Pancreas (tissue), 10 donors: ENCODE data around the gene TOX2. TPM values are rescaled to one million over a fixed set of nuclear protein-coding genes. Genes with fewer than 3 reads are reported as not detected.

Source experiments
- ATAC-seq, 4 donors: fragments of 200-7000 bp; cut with Tn5 transposase; one replicate each; pipeline versions ENCODE4 v1.8.0 to v1.9.1; 2020; ENCODE audit warnings: mild to moderate bottlenecking in 4 of 4, moderate library complexity in 4 of 4
- DNase-seq, 6 donors: peaks; one replicate each; pipeline ENCODE4 v3.0.0-alpha.2; 2020
- FAIRE-seq: peaks from 2 replicates; lab custom pipeline; 2012; peaks lifted over from hg19 to GRCh38; lab: Jason Lieb, UNC
- H3K27ac ChIP-seq, 4 donors: fragments of 200-600 bp; sonication (generic); 1 replicate in 3 of 4; 2 replicates in 1 of 4; pipeline versions ENCODE4 v1.5.0 to v1.8.0; 2020
- H3K27me3 ChIP-seq, 4 donors: fragments of 200-600 bp; one replicate each; pipeline ENCODE4 v1.8.0; 2021
- H3K36me3 ChIP-seq, 3 donors: fragments of 200-600 bp; sonication (generic) in 1 of 3; one replicate each; pipeline versions ENCODE4 v1.5.0 to v1.8.0; 2020 to 2021
- H3K4me1 ChIP-seq, 3 donors: fragments of 200-600 bp; one replicate each; pipeline ENCODE4 v1.8.0; 2021
- H3K4me3 ChIP-seq, 4 donors: fragments of 200-600 bp; sonication (generic) in 2 of 4; one replicate each; pipeline versions ENCODE4 v1.5.0 to v1.8.0; 2020 to 2021
- H3K9me3 ChIP-seq, 4 donors: fragments of 200-600 bp; one replicate each; pipeline ENCODE4 v1.8.0; 2021
- WGBS, 2 donors: extraction: QIAGEN DNeasy Blood & Tissue Kit; methylation state at CpG; one replicate each; pipeline ENCODE4 v1.1.7; 2013; 5-methylcytosine and 5-hydroxymethylcytosine counted together
- intact Hi-C, 3 donors: fragments of 100-400 bp; cut with DNase I; formaldehyde crosslinking; loops; one replicate each; pipeline versions ENCODE4 v1.11.1 to v1.14.2; 2022
- polyA plus RNA-seq, 2 donors: library from polyadenylated mRNA; stranded (reverse); fragments of 200-250 nt; gene quantifications; one replicate each; pipeline ENCODE4 v1.2.3, GENCODE V29; 2013
- total RNA-seq, 6 donors: library from RNA; stranded (reverse); fragmentation: NEBNext Ultra II Directional in 4 of 6; extraction: Animal tissue kit (Norgen Biotek cat#: 25700) in 4 of 6; gene quantifications; one replicate each; pipeline versions ENCODE4 v1.2.1 to v1.2.4, GENCODE V29; 2021 to 2023
- TF ChIP-seq, protein P1 (sequence below), 4 donors: fragments of 200-600 bp; sonication (generic) in 3 of 4; IDR thresholded peaks; one replicate each; pipeline versions ENCODE4 v1.5.0 to v1.8.0; 2021; ENCODE audit warnings: antibody characterized with exemption in 4 of 4
- donor health status: healthy with polysubstance abuse.
- donor health status: DM: no; HTN: no; CAD: no; lungs with moderate emphysema.
- donor health status: DM: no; HTN: no; CAD: no.
- donor health status: control.
- donor health status: control.
- donor health status: Bipolar disorder and iron deficiency.
- donor health status: DM: yes; HTN: yes; CAD: no.
- donor health status: DM: no; HTN: no; CAD: no.
- donor health status: DM: no; HTN: no; CAD: no.
- donor health status: DM: yes; HTN: yes; CAD: no.

TOX2 gene
- total and polyA plus RNA-seq, 8 donors = 0.24 to 2.3 (median 0.90) TPM

DNA sequence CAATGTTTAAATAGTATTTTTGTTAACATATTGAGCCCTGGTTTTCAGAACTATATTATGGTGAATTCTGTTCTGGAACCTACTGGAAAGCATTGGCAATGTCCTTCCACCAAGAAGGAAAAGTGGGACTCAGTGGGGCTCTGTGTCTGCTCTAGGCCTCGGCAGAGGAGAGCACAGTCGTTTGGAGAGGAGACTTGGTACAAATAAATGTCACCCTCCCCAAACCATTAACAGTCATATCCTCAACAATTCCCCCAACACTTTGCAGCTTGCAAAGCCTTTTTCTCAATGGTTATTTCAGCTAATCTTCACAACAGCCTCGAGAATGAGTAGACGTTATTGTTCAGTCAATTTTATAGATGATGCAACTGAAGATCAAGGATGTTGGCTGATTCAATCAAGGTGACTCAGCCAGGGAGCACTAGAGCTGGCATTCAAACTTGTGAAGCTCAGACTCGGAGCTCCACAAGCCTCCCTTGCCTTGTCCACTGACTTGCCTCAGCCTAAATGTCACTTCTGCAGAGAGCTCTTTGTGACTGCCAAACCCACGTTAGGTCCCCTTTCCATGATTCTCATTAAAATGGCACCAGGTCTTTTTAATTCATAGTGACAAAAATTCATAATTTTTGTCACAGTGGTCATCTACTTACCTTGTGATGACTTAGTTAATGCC is 60.6 kb downstream of the TOX2 start:
- TF ChIP-seq, protein P1, sequence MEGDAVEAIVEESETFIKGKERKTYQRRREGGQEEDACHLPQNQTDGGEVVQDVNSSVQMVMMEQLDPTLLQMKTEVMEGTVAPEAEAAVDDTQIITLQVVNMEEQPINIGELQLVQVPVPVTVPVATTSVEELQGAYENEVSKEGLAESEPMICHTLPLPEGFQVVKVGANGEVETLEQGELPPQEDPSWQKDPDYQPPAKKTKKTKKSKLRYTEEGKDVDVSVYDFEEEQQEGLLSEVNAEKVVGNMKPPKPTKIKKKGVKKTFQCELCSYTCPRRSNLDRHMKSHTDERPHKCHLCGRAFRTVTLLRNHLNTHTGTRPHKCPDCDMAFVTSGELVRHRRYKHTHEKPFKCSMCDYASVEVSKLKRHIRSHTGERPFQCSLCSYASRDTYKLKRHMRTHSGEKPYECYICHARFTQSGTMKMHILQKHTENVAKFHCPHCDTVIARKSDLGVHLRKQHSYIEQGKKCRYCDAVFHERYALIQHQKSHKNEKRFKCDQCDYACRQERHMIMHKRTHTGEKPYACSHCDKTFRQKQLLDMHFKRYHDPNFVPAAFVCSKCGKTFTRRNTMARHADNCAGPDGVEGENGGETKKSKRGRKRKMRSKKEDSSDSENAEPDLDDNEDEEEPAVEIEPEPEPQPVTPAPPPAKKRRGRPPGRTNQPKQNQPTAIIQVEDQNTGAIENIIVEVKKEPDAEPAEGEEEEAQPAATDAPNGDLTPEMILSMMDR (IDR thresholded peaks at IDR 0.05) = no peak
- Histone ChIP-seq H3K27me3 (peaks cover 0 to 11% (median 0%) of the 10 kb centered on the region in 4 donors), H3K4me1 (no peaks in the 10 kb centered on the region), H3K4me3 (no peak overlapping the region), H3K36me3 (no peaks in the 10 kb centered on the region), H3K9me3 (no peaks in the 10 kb centered on the region), H3K27ac (no peak overlapping the region)
- no peak for FAIRE-seq
- no peak for ATAC-seq
- intact Hi-C loops = no loop called here
- DNase-seq = no peak
- 51 to 59% methylated on average over 6 of the region's 6 CpGs for WGBS, 2 donors

DNA sequence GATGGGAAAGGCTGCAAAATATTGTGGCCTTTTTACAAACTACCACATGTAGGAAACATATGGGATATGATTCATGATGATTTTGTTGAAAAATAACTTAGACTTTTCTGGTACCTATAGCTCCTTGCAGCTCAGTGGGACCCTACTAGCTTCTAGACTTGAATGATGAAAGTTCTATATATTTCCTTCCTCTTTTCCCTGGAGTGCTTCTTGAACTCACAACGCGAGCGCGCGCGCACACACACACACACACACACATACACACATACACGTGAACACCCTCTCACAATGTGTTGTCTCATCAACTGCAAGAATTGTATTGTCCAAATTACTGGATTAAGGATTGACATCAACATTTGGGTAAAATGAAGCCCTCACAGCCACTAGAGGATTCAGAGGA is 61.9 kb downstream of the TOX2 start:
- Histone ChIP-seq H3K27me3 (peaks cover 0 to 11% (median 0%) of the 10 kb centered on the region in 4 donors), H3K27ac (no peak overlapping the region), H3K4me3 (no peak overlapping the region), H3K4me1 (no peaks in the 10 kb centered on the region), H3K36me3 (no peaks in the 10 kb centered on the region), H3K9me3 (no peaks in the 10 kb centered on the region)
- ATAC-seq (no peak), FAIRE-seq (no peak), DNase-seq (no peak)
- intact Hi-C loops = no loop called here
- TF ChIP-seq, protein P1 (IDR thresholded peaks at IDR 0.05) = no peak
- 85 to 89% methylated on average over 7 of the region's 7 CpGs for WGBS, 2 donors

GRCh38 chr20:43977252-43977651 is 62.6 kb downstream of the TOX2 start:
- Histone ChIP-seq H3K27me3 (peaks cover 0 to 11% (median 0%) of the 10 kb centered on the region in 4 donors), H3K9me3 (no peaks in the 10 kb centered on the region), H3K4me3 (no peak overlapping the region), H3K27ac (no peak overlapping the region), H3K36me3 (no peaks in the 10 kb centered on the region), H3K4me1 (no peaks in the 10 kb centered on the region)
- WGBS, 2 donors = 60 to 79% methylated on average over 8 of the region's 8 CpGs
- no peak for DNase-seq
- intact Hi-C loops = no loop called here
- TF ChIP-seq, protein P1 (IDR thresholded peaks at IDR 0.05) = no peak
- ATAC-seq = no peak
- FAIRE-seq = no peak

DNA sequence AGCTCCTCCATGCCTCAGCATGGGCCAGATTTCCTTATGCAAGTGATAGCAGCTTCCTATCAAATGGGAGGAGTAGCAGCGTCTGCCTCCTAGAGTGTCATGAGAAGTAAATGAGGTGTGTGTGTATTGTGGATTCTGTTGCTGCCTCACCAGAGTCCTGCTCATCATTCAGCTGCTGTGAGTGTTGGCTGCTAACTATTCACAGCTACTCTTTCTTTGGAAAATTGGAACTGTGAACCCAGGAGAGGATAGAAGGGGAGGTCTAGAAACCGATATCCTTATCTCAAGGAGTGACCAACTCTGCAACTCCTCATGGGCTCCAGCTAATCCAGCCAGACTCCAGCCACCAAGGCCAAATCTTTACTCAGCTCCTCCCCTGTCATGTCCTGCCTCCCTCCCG is 63.3 kb downstream of the TOX2 start:
- Histone ChIP-seq H3K4me1 (no peaks in the 10 kb centered on the region), H3K4me3 (no peak overlapping the region), H3K27me3 (peaks cover 0 to 11% (median 0%) of the 10 kb centered on the region in 4 donors), H3K27ac (no peak overlapping the region), H3K36me3 (no peaks in the 10 kb centered on the region), H3K9me3 (no peaks in the 10 kb centered on the region)
- DNase-seq (no peak), ATAC-seq (no peak), FAIRE-seq (no peak)
- TF ChIP-seq, protein P1 (IDR thresholded peaks at IDR 0.05) = no peak
- 27 to 33% methylated on average over 3 of the region's 3 CpGs for WGBS, 2 donors
- intact Hi-C loops = no loop called here

DNA sequence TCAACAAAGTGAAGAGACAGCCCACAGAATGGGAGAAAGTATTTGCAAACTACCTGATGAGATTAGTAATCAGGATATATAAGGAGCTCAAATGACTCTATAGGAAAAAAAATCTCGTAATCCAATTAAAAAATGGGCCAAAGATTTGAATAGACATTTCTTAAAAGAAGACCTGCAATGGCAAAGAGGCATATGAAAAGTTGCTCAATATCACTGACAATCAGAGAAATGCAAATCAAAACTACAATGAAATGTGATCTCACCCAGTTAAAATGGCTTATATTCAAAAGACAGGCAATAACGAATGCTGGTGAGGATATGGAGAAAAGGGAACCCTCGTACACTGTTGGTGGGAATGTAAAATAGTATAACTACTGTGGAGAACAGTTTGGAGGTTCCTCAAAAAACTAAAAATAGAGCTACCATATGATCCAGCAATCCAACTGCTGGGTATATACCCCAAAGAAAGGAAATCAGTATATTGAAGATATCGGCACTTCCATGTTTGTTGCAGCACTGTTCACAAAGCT is 65.0 kb downstream of the TOX2 start:
- no peak overlapping the region for H3K27ac ChIP-seq
- WGBS, 2 donors = 60 to 69% methylated on average over 4 of the region's 4 CpGs
- FAIRE-seq = no peak
- H3K36me3 ChIP-seq = no peaks in the 10 kb centered on the region
- H3K4me1 ChIP-seq = no peaks in the 10 kb centered on the region
- TF ChIP-seq, protein P1 (IDR thresholded peaks at IDR 0.05) = no peak
- no peaks in the 10 kb centered on the region for H3K9me3 ChIP-seq
- no peak overlapping the region for H3K4me3 ChIP-seq
- ATAC-seq = no peak
- peaks cover 0 to 11% (median 0%) of the 10 kb centered on the region in 4 donors for H3K27me3 ChIP-seq
- intact Hi-C loops = no loop called here
- no peak for DNase-seq
